GM10847 (cell line): ENCODE data around the gene FOSL1.

Experiments used
- POLR2A ChIP-seq: IDR thresholded peaks from 2 replicates; pipeline ENCODE4 v1.6.1; 2011; ENCODE audit not compliant: insufficient read length; ENCODE audit errors: extremely low read depth

FOSL1 gene

GRCh38 chr11:65925397-65925796 lies 25.2 kb upstream of the FOSL1 start:
- no peak for TF ChIP-seq POLR2A

- TF ChIP-seq POLR2A: no peak
Measured at GRCh38 chr11:65922565-65922964, 22.4 kb upstream of the FOSL1 start.

GRCh38 chr11:65921876-65922275 lies 21.7 kb upstream of the FOSL1 start:
- TF ChIP-seq POLR2A: no peak

GRCh38 chr11:65921033-65921555 lies 20.9 kb upstream of the FOSL1 start:
- TF ChIP-seq POLR2A: no peak

GRCh38 chr11:65920372-65920802 lies 20.2 kb upstream of the FOSL1 start:
- TF ChIP-seq POLR2A: no peak

- TF ChIP-seq POLR2A: no peak
Measured at GRCh38 chr11:65919573-65920371, 19.6 kb upstream of the FOSL1 start.

- peak; percentile 31 for TF ChIP-seq POLR2A
Measured at GRCh38 chr11:65919141-65919572, 19.0 kb upstream of the FOSL1 start, which contains the start of gene DRAP1. Gene DRAP1 (plus strand): TSS chr11:65919426. CDS start chr11:65919502, 76 bp downstream.

- peak; percentile 65 for TF ChIP-seq POLR2A
Measured at GRCh38 chr11:65918211-65919140, 18.3 kb upstream of the FOSL1 start, which contains the start of gene C11orf68. Gene C11orf68 (minus strand): TSS chr11:65919062. CDS start chr11:65919031, 31 bp downstream.

- no peak for TF ChIP-seq POLR2A
Measured at GRCh38 chr11:65917434-65918210, 17.4 kb upstream of the FOSL1 start.

- TF ChIP-seq POLR2A: no peak
Measured at GRCh38 chr11:65917077-65917433, 16.9 kb upstream of the FOSL1 start.

GRCh38 chr11:65916391-65916790 lies 16.2 kb upstream of the FOSL1 start:
- TF ChIP-seq POLR2A: no peak

- no peak for TF ChIP-seq POLR2A
Measured at GRCh38 chr11:65915821-65916251, 15.6 kb upstream of the FOSL1 start.

- no peak for TF ChIP-seq POLR2A
Measured at GRCh38 chr11:65915101-65915820, 15.1 kb upstream of the FOSL1 start.

GRCh38 chr11:65912845-65913244 lies 12.7 kb upstream of the FOSL1 start:
- no peak for TF ChIP-seq POLR2A
